MM.1S (cell line): ENCODE measurements around the gene INHBE.
A peak's percentile ranks its signal among the peaks of the same experiment; 100 is the strongest.

Experiments used
- DNase-seq: peaks from one replicate; pipeline ENCODE4 v3.0.0-alpha.2; 2015
- H2AFZ ChIP-seq: fragments of 300-600 bp; sonication (generic); 2 replicates; pipeline ENCODE4 v1.6.0; 2016; ENCODE audit warnings: antibody characterized with exemption, low read length
- H3F3A ChIP-seq: fragments of 300-600 bp; sonication (generic); 2 replicates; pipeline ENCODE4 v1.6.1; 2016; ENCODE audit warnings: mild to moderate bottlenecking, antibody characterized with exemption, low read length, moderate library complexity, mixed read lengths; ENCODE audit not compliant: insufficient read depth
- H3K27ac ChIP-seq: fragments of 300-600 bp; sonication (generic); 2 replicates; pipeline ENCODE4 v1.5.1; 2016; ENCODE audit warnings: mild to moderate bottlenecking, low read length
- H3K27me3 ChIP-seq: fragments of 300-600 bp; sonication (generic); replicated peaks from 2 replicates; pipeline ENCODE4 v1.6.0; 2016; ENCODE audit warnings: low read length; ENCODE audit not compliant: insufficient read depth
- H3K36me3 ChIP-seq: fragments of 300-600 bp; sonication (generic); replicated peaks from 2 replicates; pipeline ENCODE4 v1.6.1; 2016; ENCODE audit warnings: mild to moderate bottlenecking, low read length, mixed read lengths; ENCODE audit not compliant: insufficient read depth
- H3K4me1 ChIP-seq: fragments of 300-600 bp; sonication (generic); 2 replicates; pipeline ENCODE4 v1.6.1; 2016; ENCODE audit warnings: low read length, mixed read lengths
- H3K4me2 ChIP-seq: fragments of 300-600 bp; sonication (generic); 2 replicates; pipeline ENCODE4 v1.6.0; 2016; ENCODE audit warnings: low read depth, low read length
- H3K4me3 ChIP-seq: fragments of 300-600 bp; sonication (generic); 2 replicates; pipeline ENCODE4 v1.5.1; 2016; ENCODE audit warnings: low read length, mixed read lengths
- H3K79me2 ChIP-seq: fragments of 300-600 bp; sonication (generic); 2 replicates; pipeline ENCODE4 v1.6.1; 2016; ENCODE audit warnings: mixed run types, low read length, mixed read lengths
- H3K9ac ChIP-seq: fragments of 300-600 bp; sonication (generic); 2 replicates; pipeline ENCODE4 v1.6.1; 2016; ENCODE audit warnings: low read length, mixed read lengths
- H3K9me2 ChIP-seq: fragments of 300-600 bp; sonication (generic); replicated peaks from 2 replicates; pipeline ENCODE4 v1.6.1; 2016; ENCODE audit warnings: mild to moderate bottlenecking, low read length, mixed read lengths; ENCODE audit not compliant: insufficient read depth
- H3K9me3 ChIP-seq: fragments of 300-600 bp; sonication (generic); replicated peaks from 2 replicates; pipeline ENCODE4 v1.6.1; 2016; ENCODE audit warnings: mild to moderate bottlenecking, low read length, mixed read lengths; ENCODE audit not compliant: insufficient read depth
- H4K20me1 ChIP-seq: fragments of 300-600 bp; sonication (generic); 2 replicates; pipeline ENCODE4 v1.6.1; 2016; ENCODE audit warnings: mild to moderate bottlenecking, low read length, moderate library complexity, mixed read lengths; ENCODE audit not compliant: insufficient read depth
- CTCF ChIP-seq: fragments of 300-600 bp; sonication (generic); IDR thresholded peaks from 2 replicates; pipeline ENCODE4 v1.5.1; 2016; ENCODE audit warnings: antibody characterized with exemption, low read length, mixed read lengths
- EZH2 ChIP-seq: fragments of 300-600 bp; sonication (generic); optimal IDR thresholded peaks from 2 replicates; pipeline ENCODE3; 2017; ENCODE audit warnings: low read depth, mild to moderate bottlenecking, antibody characterized with exemption, low read length, mixed read lengths
- EZH2phosphoT487 ChIP-seq: fragments of 300-600 bp; sonication (generic); IDR thresholded peaks from 2 replicates; pipeline ENCODE4 v1.6.1; 2018; ENCODE audit warnings: antibody characterized with exemption, low read length

Gene INHBE

DNA sequence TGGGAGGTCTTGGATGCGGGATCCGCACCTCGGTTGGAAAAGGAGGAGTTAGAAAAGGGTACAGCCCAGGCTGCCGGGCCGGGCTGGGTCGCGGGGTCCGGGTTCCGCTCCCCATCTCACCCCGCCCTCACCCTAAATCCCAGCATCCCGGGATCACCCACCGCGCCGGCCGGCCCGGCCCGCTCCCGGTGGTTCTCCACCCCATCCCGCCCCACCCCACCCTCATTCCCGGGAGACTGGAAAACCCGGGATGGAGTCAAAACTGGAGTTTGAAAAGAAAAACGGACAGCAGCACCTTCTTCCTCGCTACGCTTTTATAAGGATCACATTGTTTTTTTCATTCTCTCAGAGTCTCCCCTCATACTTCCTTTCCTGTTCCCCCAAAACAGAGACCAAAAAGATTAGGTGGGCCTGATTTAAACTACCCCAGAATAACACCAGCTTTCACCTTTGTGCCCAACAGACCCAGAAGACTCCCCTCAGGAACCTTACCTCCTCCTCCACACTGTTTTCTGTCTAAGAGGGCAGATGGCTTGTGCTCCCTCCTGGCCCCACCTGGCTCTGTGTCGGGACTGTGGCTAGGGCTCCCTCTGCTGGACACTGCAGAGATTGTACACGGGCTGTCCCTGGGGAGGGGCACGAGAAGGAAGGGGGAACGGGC lies 7.3 kb downstream of the INHBE start:
- TF ChIP-seq EZH2 (no peak), CTCF (peak; percentile 97), EZH2phosphoT487 (no peak)
- Histone ChIP-seq H2AFZ (peak overlapping the region; percentile 84), H3K36me3 (no peaks in the 10 kb centered on the region), H3K79me2 (no peaks in the 10 kb centered on the region), H3K27ac (peak overlapping the region; percentile 36; the same call in 1 of the 2 replicates), H3K9me2 (no peaks in the 10 kb centered on the region), H3K4me1 (peaks cover 15% of the 10 kb centered on the region; the same call in 1 of the 2 replicates), H3K9ac (peak overlapping the region; percentile 36; the same call in 1 of the 2 replicates), H3K27me3 (peaks cover 43% of the 10 kb centered on the region), H3K4me3 (peak overlapping the region; percentile 80), H3K9me3 (no peaks in the 10 kb centered on the region), H3F3A (peaks cover 9% of the 10 kb centered on the region), H4K20me1 (no peaks in the 10 kb centered on the region), H3K4me2 (peak overlapping the region; percentile 100)
- DNase-seq = peak; percentile 90

DNA sequence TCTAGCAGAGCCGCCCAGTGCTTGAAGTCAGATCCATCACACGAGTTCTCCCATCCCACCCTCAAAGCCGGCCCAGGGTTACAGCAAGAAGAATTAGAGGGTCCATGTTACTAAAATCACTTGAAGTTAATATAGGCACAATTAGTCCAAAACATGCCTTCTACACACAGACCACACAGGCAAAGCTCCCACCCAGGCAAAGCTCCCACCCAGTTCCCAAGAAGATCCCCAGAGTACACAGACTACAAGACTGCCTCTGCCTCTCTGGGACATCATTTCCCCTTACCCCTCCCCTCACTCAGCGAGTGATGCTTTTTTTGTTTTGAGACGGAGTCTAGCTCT lies 7.8 kb downstream of the INHBE start:
- H3K27ac ChIP-seq = no peak overlapping the region
- H3K4me3 ChIP-seq = peak overlapping the region; percentile 80; the same call in 1 of the 2 replicates
- 0 out of 2 replicates have a peak overlapping the region, but pooled peaks have one; percentile 84 for H2AFZ ChIP-seq
- H4K20me1 ChIP-seq = no peaks in the 10 kb centered on the region
- H3K79me2 ChIP-seq = no peaks in the 10 kb centered on the region
- H3K27me3 ChIP-seq = peaks cover 48% of the 10 kb centered on the region
- TF ChIP-seq EZH2phosphoT487 (no peak), CTCF (no peak), EZH2 (no peak)
- DNase-seq = no peak
- no peaks in the 10 kb centered on the region for H3K9me2 ChIP-seq
- H3F3A ChIP-seq = peaks cover 9% of the 10 kb centered on the region
- H3K9ac ChIP-seq = no peak overlapping the region
- H3K36me3 ChIP-seq = no peaks in the 10 kb centered on the region
- H3K4me2 ChIP-seq = peak overlapping the region; percentile 100
- H3K9me3 ChIP-seq = no peaks in the 10 kb centered on the region
- peaks cover 15% of the 10 kb centered on the region; the same call in 1 of the 2 replicates for H3K4me1 ChIP-seq

- H3K9ac ChIP-seq = no peak overlapping the region
- DNase-seq = no peak
- no peaks in the 10 kb centered on the region for H3K9me2 ChIP-seq
- H3K4me3 ChIP-seq = no peak overlapping the region
- peaks cover 54% of the 10 kb centered on the region for H3K27me3 ChIP-seq
- H3K27ac ChIP-seq = no peak overlapping the region
- H3F3A ChIP-seq = peaks cover 9% of the 10 kb centered on the region
- H3K4me1 ChIP-seq = peaks cover 15% of the 10 kb centered on the region; the same call in 1 of the 2 replicates
- TF ChIP-seq EZH2 = no peak
- no peak for TF ChIP-seq CTCF
- TF ChIP-seq EZH2phosphoT487 = no peak
- H3K79me2 ChIP-seq = no peaks in the 10 kb centered on the region
- H3K36me3 ChIP-seq = no peaks in the 10 kb centered on the region
- no peak overlapping the region for H3K4me2 ChIP-seq
- H4K20me1 ChIP-seq = no peaks in the 10 kb centered on the region
- H3K9me3 ChIP-seq = no peaks in the 10 kb centered on the region
- no peak overlapping the region for H2AFZ ChIP-seq
Observed at GRCh38 chr12:57464569-57464968, 9.5 kb downstream of the INHBE start.
